DOHH2 (cell line): Measurements from ENCODE around the gene QSOX2.

ENCODE experiments used
- EZH2phosphoT487 ChIP-seq: fragments of 200-600 bp; sonication (generic); IDR thresholded peaks from 2 replicates; pipeline ENCODE4 v1.6.1; 2017; ENCODE audit warnings: borderline replicate concordance, mild to moderate bottlenecking, antibody characterized with exemption, low read length, moderate library complexity, mixed read lengths
- TF ChIP-seq, protein P1 (sequence below): fragments of 200-600 bp; sonication (generic); IDR thresholded peaks from one replicate; pipeline ENCODE4 v1.5.1; 2014; ENCODE audit warnings: antibody characterized with exemption, mild to moderate bottlenecking, low read depth, low read length; ENCODE audit not compliant: poor library complexity, severe bottlenecking

DNA sequence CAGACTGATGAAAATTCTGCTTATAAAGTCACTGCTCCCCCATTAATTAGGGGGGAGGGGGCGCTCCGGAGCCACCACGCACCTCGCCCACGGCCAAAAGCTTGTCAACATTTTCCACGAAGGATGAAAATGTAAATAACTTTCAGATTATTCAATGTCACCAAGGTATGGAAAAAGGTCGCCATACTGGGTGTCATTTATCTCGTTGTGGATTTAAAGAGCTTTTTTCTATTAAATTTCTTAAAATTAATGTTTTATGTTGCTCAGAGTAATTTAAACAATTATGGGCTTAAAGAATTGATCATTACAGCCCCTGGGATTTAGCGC lies 53.7 kb downstream of the QSOX2 start:
- TF ChIP-seq, protein P1, sequence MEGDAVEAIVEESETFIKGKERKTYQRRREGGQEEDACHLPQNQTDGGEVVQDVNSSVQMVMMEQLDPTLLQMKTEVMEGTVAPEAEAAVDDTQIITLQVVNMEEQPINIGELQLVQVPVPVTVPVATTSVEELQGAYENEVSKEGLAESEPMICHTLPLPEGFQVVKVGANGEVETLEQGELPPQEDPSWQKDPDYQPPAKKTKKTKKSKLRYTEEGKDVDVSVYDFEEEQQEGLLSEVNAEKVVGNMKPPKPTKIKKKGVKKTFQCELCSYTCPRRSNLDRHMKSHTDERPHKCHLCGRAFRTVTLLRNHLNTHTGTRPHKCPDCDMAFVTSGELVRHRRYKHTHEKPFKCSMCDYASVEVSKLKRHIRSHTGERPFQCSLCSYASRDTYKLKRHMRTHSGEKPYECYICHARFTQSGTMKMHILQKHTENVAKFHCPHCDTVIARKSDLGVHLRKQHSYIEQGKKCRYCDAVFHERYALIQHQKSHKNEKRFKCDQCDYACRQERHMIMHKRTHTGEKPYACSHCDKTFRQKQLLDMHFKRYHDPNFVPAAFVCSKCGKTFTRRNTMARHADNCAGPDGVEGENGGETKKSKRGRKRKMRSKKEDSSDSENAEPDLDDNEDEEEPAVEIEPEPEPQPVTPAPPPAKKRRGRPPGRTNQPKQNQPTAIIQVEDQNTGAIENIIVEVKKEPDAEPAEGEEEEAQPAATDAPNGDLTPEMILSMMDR = no peak
- TF ChIP-seq EZH2phosphoT487 = no peak
